Measurements from ENCODE around the gene GNA15. TPM values are rescaled to one million over a fixed set of nuclear protein-coding genes. Genes with fewer than 3 reads are reported as not detected.

Gene GNA15
- total RNA-seq, 1 donor from 2014 or later, result 0.80 TPM

- CTCF ChIA-PET, result no interaction called here
Measured at GRCh38 chr19:3119071-3119595, 16.7 kb upstream of the GNA15 start.

DNA sequence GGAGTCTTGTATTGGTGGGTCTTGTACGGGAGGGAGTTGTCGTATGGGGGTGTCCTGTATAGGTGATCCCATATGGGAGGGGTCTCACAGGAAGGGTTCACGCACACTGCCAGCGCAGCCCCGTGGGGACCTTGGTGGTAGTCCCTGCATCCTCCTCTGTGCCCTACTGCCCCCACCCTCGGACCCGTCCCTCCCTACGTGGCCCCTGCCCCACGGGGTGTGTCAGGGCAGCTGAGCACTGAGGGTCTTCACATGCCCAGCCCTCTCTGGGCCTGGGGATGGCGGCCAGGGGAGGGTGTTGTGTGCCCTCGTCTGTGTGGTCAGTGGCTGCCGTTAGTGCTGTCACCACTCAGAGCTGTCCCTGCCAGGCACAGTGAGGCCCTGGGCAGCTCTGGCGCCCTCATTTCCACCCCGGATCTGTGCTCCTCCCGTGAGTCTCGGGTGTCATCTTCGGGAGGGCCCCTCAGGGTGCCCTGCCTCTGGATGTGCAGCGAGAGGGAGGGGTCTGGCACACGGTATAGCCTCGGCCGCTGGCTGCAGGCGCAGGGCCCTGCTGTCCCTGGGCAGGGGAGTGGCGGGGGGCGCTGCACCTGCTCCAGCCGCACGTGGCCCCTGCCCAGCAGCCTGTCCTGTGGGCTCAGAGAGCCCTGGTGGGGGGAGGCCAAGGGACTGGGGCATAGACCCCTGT is 16.0 kb upstream of the GNA15 start:
- peaks cover 6% of the 10 kb centered on the region for H3K4me1 Mint-ChIP-seq
- no peak for ATAC-seq (ENCODE audit: low read depth)
- TF ChIP-seq, protein P1, sequence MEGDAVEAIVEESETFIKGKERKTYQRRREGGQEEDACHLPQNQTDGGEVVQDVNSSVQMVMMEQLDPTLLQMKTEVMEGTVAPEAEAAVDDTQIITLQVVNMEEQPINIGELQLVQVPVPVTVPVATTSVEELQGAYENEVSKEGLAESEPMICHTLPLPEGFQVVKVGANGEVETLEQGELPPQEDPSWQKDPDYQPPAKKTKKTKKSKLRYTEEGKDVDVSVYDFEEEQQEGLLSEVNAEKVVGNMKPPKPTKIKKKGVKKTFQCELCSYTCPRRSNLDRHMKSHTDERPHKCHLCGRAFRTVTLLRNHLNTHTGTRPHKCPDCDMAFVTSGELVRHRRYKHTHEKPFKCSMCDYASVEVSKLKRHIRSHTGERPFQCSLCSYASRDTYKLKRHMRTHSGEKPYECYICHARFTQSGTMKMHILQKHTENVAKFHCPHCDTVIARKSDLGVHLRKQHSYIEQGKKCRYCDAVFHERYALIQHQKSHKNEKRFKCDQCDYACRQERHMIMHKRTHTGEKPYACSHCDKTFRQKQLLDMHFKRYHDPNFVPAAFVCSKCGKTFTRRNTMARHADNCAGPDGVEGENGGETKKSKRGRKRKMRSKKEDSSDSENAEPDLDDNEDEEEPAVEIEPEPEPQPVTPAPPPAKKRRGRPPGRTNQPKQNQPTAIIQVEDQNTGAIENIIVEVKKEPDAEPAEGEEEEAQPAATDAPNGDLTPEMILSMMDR (IDR thresholded peaks at IDR 0.05), result no peak
- H3K9me3 Mint-ChIP-seq, result no peaks in the 10 kb centered on the region
- no peaks in the 10 kb centered on the region for H3K36me3 Mint-ChIP-seq (ENCODE audit: low read depth)
- ChIA-PET POLR2A (no interaction called here), CTCF (no interaction called here)
- no peak overlapping the region for H3K4me3 Mint-ChIP-seq
- H3K27me3 Mint-ChIP-seq, result no peaks in the 10 kb centered on the region
- DNase-seq, result no peak
- no peak overlapping the region for H3K27ac Mint-ChIP-seq
- intact Hi-C loops (cut with micrococcal nuclease), result no loop called here

More at GRCh38 chr19:3119071-3119595, 16.7 kb upstream of the GNA15 start:
- TF ChIP-seq, protein P1 (IDR thresholded peaks at IDR 0.05), result no peak
- intact Hi-C loops (cut with micrococcal nuclease), result no loop called here
- Mint-ChIP-seq H3K27me3 (no peaks in the 10 kb centered on the region), H3K4me1 (no peaks in the 10 kb centered on the region), H3K4me3 (no peak overlapping the region), H3K9me3 (no peaks in the 10 kb centered on the region), H3K27ac (no peak overlapping the region), H3K36me3 (ENCODE audit: low read depth) (no peaks in the 10 kb centered on the region)
- DNase-seq (no peak), ATAC-seq (ENCODE audit: low read depth) (no peak)
- POLR2A ChIA-PET, result no interaction called here

GRCh38 chr19:3120611-3121276 is 15.1 kb upstream of the GNA15 start:
- Mint-ChIP-seq H3K36me3 (ENCODE audit: low read depth) (no peaks in the 10 kb centered on the region), H3K4me3 (no peak overlapping the region), H3K27ac (no peak overlapping the region), H3K27me3 (peaks cover 2% of the 10 kb centered on the region), H3K4me1 (peaks cover 15% of the 10 kb centered on the region), H3K9me3 (no peaks in the 10 kb centered on the region)
- ATAC-seq (ENCODE audit: low read depth) (no peak), DNase-seq (no peak)
- ChIA-PET CTCF (no interaction called here), POLR2A (interaction anchor here (0.6 kb wide), 1 partner anchor 57 kb away, joined by 7 read pairs; no protein-coding TSS in a partner anchor)
- intact Hi-C loops (cut with micrococcal nuclease), result no loop called here
- TF ChIP-seq, protein P1 (IDR thresholded peaks at IDR 0.05), result no peak

DNA sequence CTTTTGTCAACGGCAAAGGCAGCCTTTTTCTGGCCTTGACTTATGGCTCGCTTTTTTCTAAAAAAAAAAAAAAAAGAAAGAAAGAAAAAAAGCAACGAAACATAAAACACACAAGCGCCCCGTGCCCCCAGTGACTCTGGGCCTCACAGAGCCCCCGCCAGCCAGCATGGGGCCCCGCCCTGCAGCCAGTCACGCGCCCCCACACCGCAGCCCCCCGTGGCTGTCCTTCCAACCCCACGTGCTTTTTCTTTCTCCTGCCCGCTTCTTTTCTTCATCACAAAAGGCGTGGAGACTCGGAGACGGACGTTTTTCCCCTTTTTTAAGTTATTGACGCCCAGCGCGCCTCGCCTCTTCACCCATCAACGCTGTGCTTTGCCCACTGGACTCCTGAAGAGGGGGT is 14.4 kb upstream of the GNA15 start:
- DNase-seq, result no peak
- ATAC-seq (ENCODE audit: low read depth), result no peak
- H3K9me3 Mint-ChIP-seq, result no peaks in the 10 kb centered on the region
- peaks cover 19% of the 10 kb centered on the region for H3K4me1 Mint-ChIP-seq
- H3K36me3 Mint-ChIP-seq (ENCODE audit: low read depth), result no peaks in the 10 kb centered on the region
- H3K27me3 Mint-ChIP-seq, result peaks cover 2% of the 10 kb centered on the region
- no peak overlapping the region for H3K4me3 Mint-ChIP-seq
- intact Hi-C loops (cut with micrococcal nuclease), result no loop called here
- ChIA-PET POLR2A (no interaction called here), CTCF (no interaction called here)
- TF ChIP-seq, protein P1 (IDR thresholded peaks at IDR 0.05), result no peak
- H3K27ac Mint-ChIP-seq, result no peak overlapping the region

- ChIA-PET CTCF (no interaction called here), POLR2A (no interaction called here)
- DNase-seq (no peak), ATAC-seq (ENCODE audit: low read depth) (no peak)
- no peak overlapping the region for H3K27ac Mint-ChIP-seq
- H3K36me3 Mint-ChIP-seq (ENCODE audit: low read depth), result no peaks in the 10 kb centered on the region
- no peaks in the 10 kb centered on the region for H3K9me3 Mint-ChIP-seq
- intact Hi-C loops (cut with micrococcal nuclease), result no loop called here
- no peak overlapping the region for H3K4me3 Mint-ChIP-seq
- H3K27me3 Mint-ChIP-seq, result peaks cover 2% of the 10 kb centered on the region
- H3K4me1 Mint-ChIP-seq, result peaks cover 19% of the 10 kb centered on the region
- TF ChIP-seq, protein P1 (IDR thresholded peaks at IDR 0.05), result no peak
Measured at GRCh38 chr19:3121821-3122511, 13.9 kb upstream of the GNA15 start.
